ENCODE results near the gene TLE4.

Gene TLE4

DNA sequence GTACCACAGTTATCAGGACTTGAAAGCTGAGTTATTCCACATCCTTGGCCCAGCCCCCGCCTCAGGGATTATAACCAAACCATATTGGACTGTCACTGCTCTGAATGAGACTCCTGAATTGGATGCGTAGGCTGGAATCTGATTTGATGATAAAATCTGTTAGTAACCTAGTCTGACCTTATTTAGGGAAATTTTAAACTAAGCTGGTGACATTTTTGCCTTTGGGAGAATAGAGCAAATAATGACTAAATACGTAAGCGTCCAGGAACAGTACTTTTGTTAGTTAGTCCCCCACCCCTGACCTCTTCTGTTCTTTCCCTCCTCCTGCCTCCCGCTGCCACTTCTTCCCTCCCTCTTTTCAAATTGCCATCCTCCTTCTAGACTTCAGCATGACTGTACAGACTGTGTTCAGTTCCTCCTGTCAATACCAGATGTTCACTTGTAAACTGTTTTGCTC is 92.6 kb downstream of the TLE4 start:
- no peak for DNase-seq (ENCODE audit: low read depth in 3 of 3)

- DNase-seq (ENCODE audit: low read depth in 3 of 3): no peak
Measured at GRCh38 chr9:79665369-79665768, 93.6 kb downstream of the TLE4 start.

GRCh38 chr9:79665931-79666330 is 94.2 kb downstream of the TLE4 start:
- no peak for DNase-seq (ENCODE audit: low read depth in 3 of 3)

DNA sequence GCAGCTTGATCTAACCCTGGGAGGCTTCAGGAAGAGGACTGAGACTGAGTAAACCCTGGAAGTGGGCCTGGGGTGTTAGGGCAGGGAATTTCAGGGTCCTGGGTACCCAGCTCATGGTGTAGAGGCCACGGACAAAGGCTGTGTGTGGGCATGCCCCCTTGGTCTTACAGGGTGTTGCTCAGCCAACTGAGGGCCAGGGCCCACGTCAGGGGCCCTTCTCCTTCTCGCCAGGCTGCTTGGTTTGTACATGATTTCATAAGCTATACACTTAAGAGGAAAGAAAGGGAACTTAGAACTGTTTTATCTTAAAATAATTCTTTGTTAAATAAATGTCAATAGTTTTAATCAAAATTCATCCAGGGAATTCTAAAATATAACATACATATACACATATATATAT is 95.4 kb downstream of the TLE4 start:
- DNase-seq (ENCODE audit: low read depth in 3 of 3): no peak

DNA sequence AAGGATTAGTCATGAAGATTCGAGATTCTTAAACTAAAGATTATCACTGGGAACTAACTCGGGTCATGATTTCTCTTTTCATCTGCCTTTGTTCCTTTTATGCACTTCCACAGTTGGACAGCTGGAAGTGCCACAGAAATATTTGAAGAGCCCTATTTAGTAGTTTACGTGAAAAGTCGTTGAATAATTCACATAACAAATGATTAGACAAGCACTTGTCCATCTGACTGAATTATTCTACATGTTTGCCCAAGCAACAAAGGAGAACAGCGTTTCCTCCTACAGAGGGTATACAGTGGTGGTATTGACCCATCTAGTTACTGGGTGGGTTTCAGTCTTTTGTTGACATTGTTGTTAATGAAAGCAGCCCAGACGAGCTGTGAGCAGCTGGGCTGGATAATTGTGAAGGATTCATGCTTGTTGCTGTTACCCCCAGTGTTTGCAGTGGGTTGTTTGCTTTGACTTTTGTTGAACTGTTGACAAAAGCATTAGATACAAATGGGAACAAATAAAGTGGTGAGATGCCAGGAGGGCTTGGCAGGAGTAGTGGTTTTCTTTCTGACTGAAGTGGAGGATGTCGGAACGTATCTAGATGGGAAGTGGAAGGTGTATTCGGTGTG is 96.2 kb downstream of the TLE4 start:
- DNase-seq (ENCODE audit: low read depth in 3 of 3): no peak

GRCh38 chr9:79668956-79669355 is 97.2 kb downstream of the TLE4 start:
- DNase-seq (ENCODE audit: low read depth in 3 of 3): no peak

GRCh38 chr9:79670269-79670961 is 98.7 kb downstream of the TLE4 start:
- no peak for DNase-seq (ENCODE audit: low read depth in 3 of 3)

GRCh38 chr9:79671558-79671957 is 99.8 kb downstream of the TLE4 start:
- DNase-seq (ENCODE audit: low read depth in 3 of 3): no peak

DNA sequence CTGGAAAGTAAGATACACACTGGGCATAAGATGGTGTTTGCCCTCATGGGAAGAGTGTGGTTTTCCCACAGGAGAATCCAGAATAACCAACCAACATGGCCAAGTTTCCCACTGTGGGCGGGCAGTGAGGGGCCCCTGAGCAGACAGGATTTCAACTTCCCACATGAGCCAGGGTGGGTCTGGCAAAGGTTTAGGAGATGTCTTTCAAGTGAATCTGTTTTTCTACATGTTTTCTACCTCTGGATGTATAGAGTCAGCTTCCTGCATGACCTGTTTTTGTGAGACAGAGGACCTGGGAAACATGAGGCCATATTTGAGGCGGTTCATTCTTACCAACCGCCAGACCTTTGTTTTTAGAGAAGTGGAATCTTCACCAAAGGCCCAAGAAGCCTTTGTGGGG is 100.5 kb downstream of the TLE4 start:
- no peak for DNase-seq (ENCODE audit: low read depth in 3 of 3)

DNA sequence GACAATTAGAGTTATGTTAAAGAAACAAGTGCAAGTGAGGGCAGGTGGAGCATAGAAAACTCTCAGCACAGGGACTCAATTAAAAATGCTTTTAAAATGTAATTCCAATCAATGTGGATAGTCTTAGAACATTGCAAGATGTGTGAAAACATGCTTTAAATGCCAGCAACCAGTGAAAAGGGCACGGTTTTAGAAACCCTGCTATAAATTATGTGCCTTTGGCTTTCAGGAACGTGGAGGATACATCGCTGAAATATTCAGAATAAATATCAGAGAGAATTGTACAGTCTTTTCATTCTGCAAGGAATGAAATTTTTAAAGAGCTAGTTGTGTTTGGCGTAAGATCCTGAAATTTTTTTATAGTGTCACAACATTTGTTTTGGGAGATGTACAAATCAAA is 101.1 kb downstream of the TLE4 start:
- DNase-seq (ENCODE audit: low read depth in 3 of 3): no peak

- DNase-seq (ENCODE audit: low read depth in 3 of 3): no peak
Measured at GRCh38 chr9:79673614-79674013, 101.8 kb downstream of the TLE4 start.

DNA sequence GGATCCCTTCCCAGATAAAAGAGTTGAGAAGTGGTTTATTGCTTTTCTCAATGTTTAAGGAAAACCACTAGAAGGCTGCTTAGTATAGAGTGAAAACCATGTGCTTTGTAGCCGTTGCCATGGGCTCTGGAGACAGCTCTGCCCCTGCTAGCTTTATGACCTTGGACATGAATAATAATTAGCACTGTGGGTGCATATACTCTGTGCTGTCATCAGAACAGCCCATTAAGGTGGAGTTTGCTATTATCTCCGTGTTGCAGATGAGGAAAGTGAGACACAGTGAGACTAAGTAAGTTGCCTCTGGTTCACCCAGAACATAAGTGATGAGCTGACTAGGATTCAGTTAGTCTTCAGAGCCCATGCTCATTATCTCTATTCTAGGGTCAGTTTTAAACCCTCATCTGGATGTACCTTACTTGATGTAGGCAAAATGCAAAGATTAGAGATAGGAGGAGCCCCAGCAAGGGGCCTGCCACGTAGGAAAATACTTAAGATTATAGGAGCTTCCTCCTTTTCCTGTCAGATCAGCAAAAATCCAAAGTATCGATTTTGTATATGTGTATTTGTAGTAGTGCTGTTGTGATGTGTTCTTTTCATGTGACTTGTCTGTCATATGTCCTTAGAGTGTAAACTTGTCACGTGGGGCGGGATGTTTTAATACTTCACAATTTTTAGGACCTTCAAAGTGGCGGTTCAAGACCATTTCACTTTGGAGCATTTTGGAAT is 102.5 kb downstream of the TLE4 start:
- DNase-seq (ENCODE audit: low read depth in 3 of 3): no peak

- no peak for DNase-seq (ENCODE audit: low read depth in 3 of 3)
Measured at GRCh38 chr9:79681576-79681975, 109.8 kb downstream of the TLE4 start.

GRCh38 chr9:79682076-79682736 is 110.4 kb downstream of the TLE4 start:
- DNase-seq (ENCODE audit: low read depth in 3 of 3): no peak

GRCh38 chr9:79684059-79684458 is 112.3 kb downstream of the TLE4 start:
- DNase-seq (ENCODE audit: low read depth in 3 of 3): no peak

DNA sequence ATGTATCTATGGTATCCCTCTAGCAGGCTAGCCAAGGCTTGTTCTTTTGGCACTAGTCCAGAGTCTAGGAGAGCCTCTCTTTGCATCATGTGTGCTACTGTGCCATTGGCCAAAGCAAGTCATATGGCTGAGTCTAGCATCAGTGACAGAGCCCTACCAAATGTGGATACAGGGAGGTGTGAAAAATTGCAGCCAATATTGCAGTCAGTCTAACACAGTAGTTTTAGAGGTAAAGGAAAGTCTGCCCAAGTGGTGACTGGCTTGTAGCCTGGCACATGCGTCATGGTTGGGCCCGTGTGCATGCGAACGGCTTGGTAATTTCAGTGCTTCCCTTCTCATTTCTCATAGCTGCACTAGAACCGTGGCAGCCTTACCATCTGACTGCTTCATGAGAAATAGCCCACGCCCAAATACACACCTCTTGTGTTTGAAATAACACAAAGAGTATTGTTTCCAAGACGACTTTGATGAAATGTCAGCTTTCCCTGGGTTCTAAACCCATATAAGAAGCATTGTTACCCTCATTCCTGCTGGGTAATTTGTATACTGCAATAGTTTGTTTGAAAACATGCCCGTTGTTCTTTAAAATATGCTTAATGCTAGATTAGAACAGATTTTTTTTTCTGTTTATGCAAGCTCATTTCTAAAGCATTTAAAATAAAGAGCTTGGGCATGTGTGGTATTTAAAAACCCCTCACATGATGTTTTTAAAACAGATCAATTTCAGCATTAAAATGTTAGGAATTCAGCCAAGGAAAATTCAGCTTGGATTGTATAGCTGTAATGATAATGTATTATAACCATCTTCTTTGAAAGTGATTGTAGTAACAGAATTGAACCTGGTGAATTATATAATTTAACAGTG is 113.2 kb downstream of the TLE4 start:
- DNase-seq (ENCODE audit: low read depth in 3 of 3): no peak

- DNase-seq (ENCODE audit: low read depth in 3 of 3): no peak
Measured at GRCh38 chr9:79685577-79685976, 113.8 kb downstream of the TLE4 start.

DNA sequence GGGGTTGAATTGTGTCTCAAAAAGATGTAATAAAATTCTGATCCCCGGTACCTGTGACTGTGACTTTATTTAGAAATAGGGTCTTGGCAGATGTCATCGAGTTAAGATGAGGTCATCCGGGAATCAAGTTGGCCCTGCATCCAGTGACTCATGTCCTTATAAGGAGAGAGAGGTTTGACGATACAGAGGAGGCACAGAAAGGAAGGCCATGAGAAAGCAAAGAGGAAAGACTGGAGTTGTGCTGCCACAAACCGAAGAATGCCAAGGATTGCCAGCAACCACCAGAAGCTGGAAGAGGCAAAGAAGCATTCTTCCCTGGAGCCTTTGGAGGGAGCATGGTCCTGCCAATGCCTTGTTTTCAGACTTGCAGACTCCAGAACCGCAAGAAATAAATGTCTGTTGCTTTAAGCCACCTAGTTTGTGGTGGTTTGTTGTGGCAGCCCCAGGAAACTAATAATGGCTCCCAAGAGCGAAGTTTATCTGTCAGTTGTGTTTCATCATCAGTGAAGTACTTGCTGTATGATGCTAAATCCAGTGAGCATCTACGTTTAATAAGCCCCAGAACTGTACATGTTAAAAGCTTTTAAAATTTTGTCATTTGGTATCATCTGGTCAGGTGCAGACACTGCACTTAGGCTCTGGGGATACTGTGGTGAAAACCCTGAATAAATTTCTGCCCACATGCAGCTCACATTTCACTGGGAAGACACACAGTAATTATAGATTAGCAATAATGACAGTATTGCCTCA is 114.8 kb downstream of the TLE4 start:
- no peak for DNase-seq (ENCODE audit: low read depth in 3 of 3)

DNA sequence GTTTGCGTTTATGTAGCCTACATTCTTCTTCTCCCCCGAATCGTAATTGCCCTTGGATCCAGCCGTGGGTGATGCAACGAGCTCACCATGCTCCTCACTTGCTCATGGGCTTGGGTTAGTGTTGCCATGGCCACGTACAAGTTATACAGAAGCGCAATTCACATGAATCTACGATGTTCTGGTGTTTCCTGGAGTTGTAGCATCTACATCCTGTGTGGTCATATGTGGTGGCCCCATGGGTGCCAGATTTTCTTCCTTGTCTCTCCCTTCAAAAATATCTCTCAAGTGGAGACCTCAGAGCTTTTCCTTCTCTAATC is 115.3 kb downstream of the TLE4 start:
- DNase-seq (ENCODE audit: low read depth in 3 of 3): peak in 2 of 3 donors; percentile 3 to 8

GRCh38 chr9:79688363-79688762 is 116.6 kb downstream of the TLE4 start:
- no peak for DNase-seq (ENCODE audit: low read depth in 3 of 3)

DNA sequence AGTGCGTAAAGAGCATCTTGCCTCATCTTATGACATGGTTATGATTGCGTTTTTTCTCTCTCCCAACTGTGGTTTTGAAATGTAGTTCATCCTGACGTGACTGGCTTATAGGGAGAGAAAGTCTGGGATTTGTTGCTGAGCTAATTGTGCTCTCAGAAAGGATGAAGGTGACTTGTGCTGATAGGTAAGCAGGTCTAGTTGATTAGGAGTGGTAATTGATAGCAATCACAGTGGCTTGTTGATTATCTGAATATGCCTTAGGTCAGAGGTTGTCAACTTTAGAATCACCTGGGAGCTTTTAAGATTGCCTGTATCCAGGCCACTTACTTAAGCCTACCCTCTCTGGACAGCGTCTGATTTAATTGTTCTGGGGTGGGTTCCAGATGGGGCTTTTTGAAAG is 117.8 kb downstream of the TLE4 start:
- no peak for DNase-seq (ENCODE audit: low read depth in 3 of 3)

Data from stimulated activated CD4-positive, alpha-beta T cell treated with anti-CD3 and anti-CD28 coated beads, TNF-alpha, amount 100 ng/mL, for 48 hours (primary cell).